GM23338 (cell line): ENCODE measurements around the gene GPR35. TPM values are rescaled to one million over a fixed set of nuclear protein-coding genes. Genes with fewer than 3 reads are reported as not detected.
A peak's percentile ranks its signal among the peaks of the same experiment; 100 is the strongest.

Experiments
- ATAC-seq: fragments of 200-7000 bp; cut with Tn5 transposase; 3 replicates; pipeline ENCODE4 v1.9.1; 2020
- DNase-seq: peaks from one replicate; pipeline ENCODE4 v3.0.0-alpha.2; 2015; ENCODE audit warnings: low spot score
- H2AFZ ChIP-seq: fragments of 200-600 bp; sonication (generic); 2 replicates; pipeline ENCODE4 v1.8.0; 2016; ENCODE audit warnings: antibody characterized with exemption, mild to moderate bottlenecking, moderate library complexity
- H3F3A ChIP-seq: fragments of 200-600 bp; sonication (generic); replicated peaks from 2 replicates; pipeline ENCODE4 v1.8.0; 2017; ENCODE audit warnings: antibody characterized with exemption, mixed run types, low read depth
- H3K27ac ChIP-seq: fragments of 200-600 bp; sonication (generic); 2 replicates; pipeline ENCODE4 v1.6.1; 2016; ENCODE audit warnings: low read depth
- H3K27me3 ChIP-seq: fragments of 200-600 bp; sonication (generic); 2 replicates; pipeline ENCODE4 v1.8.0; 2016; ENCODE audit warnings: mild to moderate bottlenecking, mixed run types, moderate library complexity; ENCODE audit not compliant: insufficient read depth
- H3K36me3 ChIP-seq: fragments of 200-600 bp; sonication (generic); 2 replicates; pipeline ENCODE4 v1.8.0; 2016; ENCODE audit warnings: mild to moderate bottlenecking; ENCODE audit not compliant: insufficient read depth
- H3K4me1 ChIP-seq: fragments of 200-600 bp; sonication (generic); 2 replicates; pipeline ENCODE4 v1.8.0; 2016; ENCODE audit warnings: mild to moderate bottlenecking, moderate library complexity; ENCODE audit not compliant: insufficient read depth
- H3K4me2 ChIP-seq: fragments of 200-600 bp; sonication (generic); 2 replicates; pipeline ENCODE4 v1.7.1; 2017; ENCODE audit warnings: mixed run types
- H3K4me3 ChIP-seq: fragments of 200-600 bp; sonication (generic); 2 replicates; pipeline ENCODE4 v1.6.1; 2016; ENCODE audit warnings: mixed run types
- H3K79me2 ChIP-seq: fragments of 200-600 bp; sonication (generic); replicated peaks from 2 replicates; pipeline ENCODE4 v1.8.0; 2017; ENCODE audit warnings: mild to moderate bottlenecking; ENCODE audit not compliant: insufficient read depth
- H3K9me2 ChIP-seq: fragments of 200-600 bp; sonication (generic); 2 replicates; pipeline ENCODE4 v1.8.0; 2017; ENCODE audit not compliant: insufficient read depth
- H4K20me1 ChIP-seq: fragments of 200-600 bp; sonication (generic); replicated peaks from 2 replicates; pipeline ENCODE4 v1.8.0; 2017; ENCODE audit warnings: mild to moderate bottlenecking; ENCODE audit not compliant: insufficient read depth
- H3K27ac Mint-ChIP-seq: 2 replicates; pipeline ENCODE4 v1.8.0; 2020; ENCODE audit warnings: inconsistent platforms, mild to moderate bottlenecking, moderate library complexity, mixed read lengths
- H3K27me3 Mint-ChIP-seq: 3 replicates; pipeline ENCODE4 v1.8.0; 2022; ENCODE audit warnings: low read depth, mild to moderate bottlenecking, moderate library complexity, mixed read lengths, inconsistent platforms; ENCODE audit not compliant: insufficient read depth, poor library complexity
- H3K36me3 Mint-ChIP-seq: 3 replicates; pipeline ENCODE4 v1.8.0; 2021; ENCODE audit warnings: low read depth, mild to moderate bottlenecking, inconsistent platforms, moderate library complexity, mixed read lengths
- H3K4me1 Mint-ChIP-seq: 3 replicates; pipeline ENCODE4 v1.8.0; 2020; ENCODE audit warnings: mild to moderate bottlenecking, inconsistent platforms, mixed read lengths
- H3K4me3 Mint-ChIP-seq: 3 replicates; pipeline ENCODE4 v1.8.0; 2021; ENCODE audit warnings: moderate library complexity, mild to moderate bottlenecking, inconsistent platforms, mixed read lengths
- H3K9me3 Mint-ChIP-seq: 3 replicates; pipeline ENCODE4 v1.8.0; 2020; ENCODE audit warnings: moderate library complexity, mild to moderate bottlenecking, inconsistent platforms, mixed read lengths
- CREB1 ChIP-seq: fragments of 250-450 bp; sonication (Bioruptor Pico); IDR thresholded peaks from 2 replicates; pipeline ENCODE4 v1.5.0; 2020; ENCODE audit warnings: low read depth, mild to moderate bottlenecking, moderate library complexity
- JUNB ChIP-seq: IDR thresholded peaks from one replicate; pipeline ENCODE4 v1.6.1; 2016; ENCODE audit warnings: antibody characterized with exemption; ENCODE audit not compliant: unreplicated experiment
- POLR2AphosphoS5 ChIP-seq: IDR thresholded peaks from 2 replicates; pipeline ENCODE4 v1.6.1; 2016; ENCODE audit warnings: antibody characterized with exemption, low read depth
- STAT1 ChIP-seq: IDR thresholded peaks from one replicate; pipeline ENCODE4 v1.6.1; 2016; ENCODE audit warnings: antibody characterized with exemption; ENCODE audit not compliant: unreplicated experiment
- ZNF114 ChIP-seq: fragments of 250-450 bp; sonication (Bioruptor Pico); IDR thresholded peaks from 2 replicates; pipeline ENCODE4 v1.5.0; 2020; ENCODE audit warnings: mild to moderate bottlenecking, moderate library complexity
- ZNF331 ChIP-seq: fragments of 250-450 bp; sonication (Bioruptor Pico); IDR thresholded peaks from 2 replicates; pipeline ENCODE4 v1.5.0; 2020; ENCODE audit warnings: low read depth, mild to moderate bottlenecking, moderate library complexity
- polyA plus RNA-seq: library from polyadenylated mRNA; unstranded; fragments of >200 nt; fragmentation: Nextera tagmentation; extraction: Ambion mirVana; gene quantifications from 2 replicates; pipeline ENCODE4 v1.2.1, GENCODE V29; 2016
- total RNA-seq: library from RNA; depleted of rRNA; stranded (reverse); fragments of >200 nt; shearing (Covaris generic); gene quantifications from 2 replicates; pipeline ENCODE4 v1.2.3, GENCODE V29; 2014
- TF ChIP-seq, protein P1 (sequence below): IDR thresholded peaks from 2 replicates; pipeline ENCODE4 v1.6.1; 2016; ENCODE audit warnings: antibody characterized with exemption
- TF ChIP-seq, protein P2 (sequence below), 2 experiments: fragments of 200-600 bp in 1 of 2; sonication (generic) in 1 of 2; conservative IDR thresholded peaks; 2 replicates each; pipeline versions ENCODE4 v1.5.1 to v1.6.1; 2016 to 2017; ENCODE audit warnings: antibody characterized with exemption in 2 of 2, low read depth in 2 of 2, mild to moderate bottlenecking in 2 of 2, moderate library complexity in 1 of 2
- TF ChIP-seq, protein P3 (sequence below): fragments of 250-450 bp; sonication (Bioruptor Pico); IDR thresholded peaks from 2 replicates; pipeline ENCODE4 v1.5.0; 2020; ENCODE audit warnings: mild to moderate bottlenecking, moderate library complexity

Gene GPR35
- total and polyA plus RNA-seq, 2 experiments from 2014 or later: not detected

DNA sequence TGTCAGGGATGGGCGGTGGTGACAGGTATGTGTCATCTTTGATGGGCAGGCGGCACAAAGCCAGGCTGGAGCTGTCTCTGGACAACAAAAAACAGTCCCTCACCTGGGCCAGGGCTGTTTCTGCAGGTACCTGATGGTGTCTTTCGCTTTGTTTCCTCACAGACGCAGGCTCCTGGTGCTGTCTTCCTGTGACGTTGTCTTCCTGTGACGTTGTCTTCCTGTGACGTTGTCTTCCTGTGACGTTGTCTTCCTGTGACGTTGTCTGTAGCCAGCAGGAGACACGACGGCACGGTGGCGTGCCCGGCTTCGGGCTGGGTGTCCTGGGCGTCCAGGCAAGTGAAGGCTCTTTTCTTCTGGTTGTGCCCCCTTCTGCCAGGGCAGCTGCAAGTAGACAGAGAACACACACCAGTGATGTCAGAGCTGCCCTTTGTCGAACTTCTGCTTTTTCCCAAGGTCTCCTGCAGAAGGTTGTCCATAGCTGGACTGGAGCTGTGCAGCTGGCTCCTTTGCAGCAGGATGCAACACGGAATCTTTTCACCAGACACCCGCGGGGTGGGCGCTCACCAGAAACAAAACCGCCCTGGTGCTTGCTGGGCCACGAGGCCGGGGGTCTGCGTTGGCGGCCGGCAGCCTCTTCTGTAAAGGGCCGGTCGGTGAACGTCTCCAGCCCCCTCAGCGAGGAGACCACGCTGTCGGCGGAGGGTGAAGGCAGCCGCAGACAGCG, 21.1 kb downstream of the GPR35 start:
- Histone ChIP-seq H3K4me3 (no peak overlapping the region), H3K27ac (no peak overlapping the region), H3K9me2 (no peaks in the 10 kb centered on the region), H2AFZ (no peak overlapping the region), H3K79me2 (no peaks in the 10 kb centered on the region), H3K4me1 (no peaks in the 10 kb centered on the region), H4K20me1 (no peaks in the 10 kb centered on the region), H3K36me3 (no peaks in the 10 kb centered on the region), H3F3A (no peaks in the 10 kb centered on the region), H3K27me3 (no peaks in the 10 kb centered on the region), H3K4me2 (no peak overlapping the region)
- no peak for ATAC-seq
- peaks cover 10% of the 10 kb centered on the region for H3K4me1 Mint-ChIP-seq
- no peaks in the 10 kb centered on the region for H3K9me3 Mint-ChIP-seq
- peaks cover 13% of the 10 kb centered on the region for H3K27me3 Mint-ChIP-seq
- H3K36me3 Mint-ChIP-seq: no peaks in the 10 kb centered on the region
- H3K27ac Mint-ChIP-seq: no peak overlapping the region
- TF ChIP-seq, protein P1, sequence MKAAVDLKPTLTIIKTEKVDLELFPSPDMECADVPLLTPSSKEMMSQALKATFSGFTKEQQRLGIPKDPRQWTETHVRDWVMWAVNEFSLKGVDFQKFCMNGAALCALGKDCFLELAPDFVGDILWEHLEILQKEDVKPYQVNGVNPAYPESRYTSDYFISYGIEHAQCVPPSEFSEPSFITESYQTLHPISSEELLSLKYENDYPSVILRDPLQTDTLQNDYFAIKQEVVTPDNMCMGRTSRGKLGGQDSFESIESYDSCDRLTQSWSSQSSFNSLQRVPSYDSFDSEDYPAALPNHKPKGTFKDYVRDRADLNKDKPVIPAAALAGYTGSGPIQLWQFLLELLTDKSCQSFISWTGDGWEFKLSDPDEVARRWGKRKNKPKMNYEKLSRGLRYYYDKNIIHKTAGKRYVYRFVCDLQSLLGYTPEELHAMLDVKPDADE: no peak
- TF ChIP-seq CREB1 (no peak), ZNF331 (CRISPR knock-in tag) (no peak), STAT1 (no peak), JUNB (no peak), POLR2AphosphoS5 (no peak), ZNF114 (CRISPR knock-in tag) (no peak)
- TF ChIP-seq, protein P2, sequence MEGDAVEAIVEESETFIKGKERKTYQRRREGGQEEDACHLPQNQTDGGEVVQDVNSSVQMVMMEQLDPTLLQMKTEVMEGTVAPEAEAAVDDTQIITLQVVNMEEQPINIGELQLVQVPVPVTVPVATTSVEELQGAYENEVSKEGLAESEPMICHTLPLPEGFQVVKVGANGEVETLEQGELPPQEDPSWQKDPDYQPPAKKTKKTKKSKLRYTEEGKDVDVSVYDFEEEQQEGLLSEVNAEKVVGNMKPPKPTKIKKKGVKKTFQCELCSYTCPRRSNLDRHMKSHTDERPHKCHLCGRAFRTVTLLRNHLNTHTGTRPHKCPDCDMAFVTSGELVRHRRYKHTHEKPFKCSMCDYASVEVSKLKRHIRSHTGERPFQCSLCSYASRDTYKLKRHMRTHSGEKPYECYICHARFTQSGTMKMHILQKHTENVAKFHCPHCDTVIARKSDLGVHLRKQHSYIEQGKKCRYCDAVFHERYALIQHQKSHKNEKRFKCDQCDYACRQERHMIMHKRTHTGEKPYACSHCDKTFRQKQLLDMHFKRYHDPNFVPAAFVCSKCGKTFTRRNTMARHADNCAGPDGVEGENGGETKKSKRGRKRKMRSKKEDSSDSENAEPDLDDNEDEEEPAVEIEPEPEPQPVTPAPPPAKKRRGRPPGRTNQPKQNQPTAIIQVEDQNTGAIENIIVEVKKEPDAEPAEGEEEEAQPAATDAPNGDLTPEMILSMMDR (conservative IDR thresholded peaks at IDR 0.05; ENCODE audit: low read depth in 2 of 2): no peak
- DNase-seq: no peak
- H3K4me3 Mint-ChIP-seq: no peak overlapping the region

DNA sequence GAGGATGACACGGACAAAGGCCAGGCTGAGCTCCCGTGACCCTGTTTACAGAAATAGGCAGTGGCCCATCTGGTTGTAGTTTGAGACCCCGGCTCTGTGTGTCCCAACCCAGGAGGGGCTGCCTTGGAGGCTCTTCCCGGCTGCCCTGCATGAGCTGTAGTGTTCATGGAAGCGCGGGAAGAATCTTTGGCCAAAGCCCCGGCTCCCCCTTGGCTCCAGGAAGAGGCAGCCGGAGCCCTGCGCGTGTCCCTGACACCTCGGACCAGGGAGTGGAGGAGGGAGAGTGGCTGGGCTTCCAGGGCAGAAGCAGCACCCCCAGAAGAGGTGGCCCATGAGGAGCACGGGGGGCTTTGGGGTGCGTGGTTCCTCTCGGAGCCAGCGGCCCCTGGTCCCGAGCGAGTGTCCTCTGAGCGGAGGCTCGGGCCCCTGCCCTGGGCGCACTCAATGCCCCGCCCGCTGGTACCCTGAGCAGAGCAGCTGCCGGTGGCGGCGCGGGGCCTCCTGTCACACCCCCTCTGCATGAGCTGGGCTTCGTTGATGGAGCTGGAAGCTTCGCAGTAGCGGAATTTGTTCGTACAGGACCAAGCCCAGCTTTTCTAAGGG, 21.7 kb downstream of the GPR35 start:
- Histone ChIP-seq H3K36me3 (no peaks in the 10 kb centered on the region), H3K4me2 (no peak overlapping the region), H3K9me2 (no peaks in the 10 kb centered on the region), H3F3A (no peaks in the 10 kb centered on the region), H3K4me1 (no peaks in the 10 kb centered on the region), H3K4me3 (no peak overlapping the region), H2AFZ (no peak overlapping the region), H3K27me3 (no peaks in the 10 kb centered on the region), H3K27ac (no peak overlapping the region), H3K79me2 (no peaks in the 10 kb centered on the region), H4K20me1 (no peaks in the 10 kb centered on the region)
- Mint-ChIP-seq H3K4me1 (peaks cover 10% of the 10 kb centered on the region), H3K27ac (no peak overlapping the region), H3K4me3 (no peak overlapping the region), H3K36me3 (no peaks in the 10 kb centered on the region), H3K9me3 (no peaks in the 10 kb centered on the region), H3K27me3 (peaks cover 16% of the 10 kb centered on the region)
- ATAC-seq (peak; percentile 30), DNase-seq (no peak)
- TF ChIP-seq, protein P3, sequence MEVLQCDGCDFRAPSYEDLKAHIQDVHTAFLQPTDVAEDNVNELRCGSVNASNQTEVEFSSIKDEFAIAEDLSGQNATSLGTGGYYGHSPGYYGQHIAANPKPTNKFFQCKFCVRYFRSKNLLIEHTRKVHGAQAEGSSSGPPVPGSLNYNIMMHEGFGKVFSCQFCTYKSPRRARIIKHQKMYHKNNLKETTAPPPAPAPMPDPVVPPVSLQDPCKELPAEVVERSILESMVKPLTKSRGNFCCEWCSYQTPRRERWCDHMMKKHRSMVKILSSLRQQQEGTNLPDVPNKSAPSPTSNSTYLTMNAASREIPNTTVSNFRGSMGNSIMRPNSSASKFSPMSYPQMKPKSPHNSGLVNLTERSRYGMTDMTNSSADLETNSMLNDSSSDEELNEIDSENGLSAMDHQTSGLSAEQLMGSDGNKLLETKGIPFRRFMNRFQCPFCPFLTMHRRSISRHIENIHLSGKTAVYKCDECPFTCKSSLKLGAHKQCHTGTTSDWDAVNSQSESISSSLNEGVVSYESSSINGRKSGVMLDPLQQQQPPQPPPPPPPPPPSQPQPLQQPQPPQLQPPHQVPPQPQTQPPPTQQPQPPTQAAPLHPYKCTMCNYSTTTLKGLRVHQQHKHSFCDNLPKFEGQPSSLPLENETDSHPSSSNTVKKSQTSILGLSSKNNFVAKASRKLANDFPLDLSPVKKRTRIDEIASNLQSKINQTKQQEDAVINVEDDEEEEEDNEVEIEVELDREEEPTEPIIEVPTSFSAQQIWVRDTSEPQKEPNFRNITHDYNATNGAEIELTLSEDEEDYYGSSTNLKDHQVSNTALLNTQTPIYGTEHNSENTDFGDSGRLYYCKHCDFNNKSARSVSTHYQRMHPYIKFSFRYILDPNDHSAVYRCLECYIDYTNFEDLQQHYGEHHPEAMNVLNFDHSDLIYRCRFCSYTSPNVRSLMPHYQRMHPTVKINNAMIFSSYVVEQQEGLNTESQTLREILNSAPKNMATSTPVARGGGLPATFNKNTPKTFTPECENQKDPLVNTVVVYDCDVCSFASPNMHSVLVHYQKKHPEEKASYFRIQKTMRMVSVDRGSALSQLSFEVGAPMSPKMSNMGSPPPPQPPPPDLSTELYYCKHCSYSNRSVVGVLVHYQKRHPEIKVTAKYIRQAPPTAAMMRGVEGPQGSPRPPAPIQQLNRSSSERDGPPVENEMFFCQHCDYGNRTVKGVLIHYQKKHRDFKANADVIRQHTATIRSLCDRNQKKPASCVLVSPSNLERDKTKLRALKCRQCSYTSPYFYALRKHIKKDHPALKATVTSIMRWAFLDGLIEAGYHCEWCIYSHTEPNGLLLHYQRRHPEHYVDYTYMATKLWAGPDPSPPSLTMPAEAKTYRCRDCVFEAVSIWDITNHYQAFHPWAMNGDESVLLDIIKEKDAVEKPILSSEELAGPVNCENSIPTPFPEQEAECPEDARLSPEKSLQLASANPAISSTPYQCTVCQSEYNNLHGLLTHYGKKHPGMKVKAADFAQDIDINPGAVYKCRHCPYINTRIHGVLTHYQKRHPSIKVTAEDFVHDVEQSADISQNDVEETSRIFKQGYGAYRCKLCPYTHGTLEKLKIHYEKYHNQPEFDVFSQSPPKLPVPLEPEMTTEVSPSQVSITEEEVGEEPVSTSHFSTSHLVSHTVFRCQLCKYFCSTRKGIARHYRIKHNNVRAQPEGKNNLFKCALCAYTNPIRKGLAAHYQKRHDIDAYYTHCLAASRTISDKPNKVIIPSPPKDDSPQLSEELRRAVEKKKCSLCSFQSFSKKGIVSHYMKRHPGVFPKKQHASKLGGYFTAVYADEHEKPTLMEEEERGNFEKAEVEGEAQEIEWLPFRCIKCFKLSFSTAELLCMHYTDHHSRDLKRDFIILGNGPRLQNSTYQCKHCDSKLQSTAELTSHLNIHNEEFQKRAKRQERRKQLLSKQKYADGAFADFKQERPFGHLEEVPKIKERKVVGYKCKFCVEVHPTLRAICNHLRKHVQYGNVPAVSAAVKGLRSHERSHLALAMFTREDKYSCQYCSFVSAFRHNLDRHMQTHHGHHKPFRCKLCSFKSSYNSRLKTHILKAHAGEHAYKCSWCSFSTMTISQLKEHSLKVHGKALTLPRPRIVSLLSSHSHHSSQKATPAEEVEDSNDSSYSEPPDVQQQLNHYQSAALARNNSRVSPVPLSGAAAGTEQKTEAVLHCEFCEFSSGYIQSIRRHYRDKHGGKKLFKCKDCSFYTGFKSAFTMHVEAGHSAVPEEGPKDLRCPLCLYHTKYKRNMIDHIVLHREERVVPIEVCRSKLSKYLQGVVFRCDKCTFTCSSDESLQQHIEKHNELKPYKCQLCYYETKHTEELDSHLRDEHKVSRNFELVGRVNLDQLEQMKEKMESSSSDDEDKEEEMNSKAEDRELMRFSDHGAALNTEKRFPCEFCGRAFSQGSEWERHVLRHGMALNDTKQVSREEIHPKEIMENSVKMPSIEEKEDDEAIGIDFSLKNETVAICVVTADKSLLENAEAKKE (CRISPR knock-in tag): no peak
- no peak for TF ChIP-seq STAT1
